Endothelial cell of umbilical vein (primary cell): Measurements from ENCODE around the gene CRY2. TPM values are rescaled to one million over a fixed set of nuclear protein-coding genes. Genes with fewer than 3 reads are reported as not detected.

Experiments
- BruUV-seq: library from RNA; stranded (reverse); fragments of 400-500 nt; replicated peaks from 2 replicates; lab custom pipeline; 2021; lab: Mats Ljungman, UMichigan
- CTCF ChIA-PET: fragments of 300-600, 350-600 bp; sonication (Branson Sonifier 250); formaldehyde crosslinking; loops from one replicate; lab custom pipeline; 2021; ENCODE audit warnings: antibody characterized with exemption, inconsistent platforms; lab: Charles Lee
- POLR2A ChIA-PET: fragments of 300-600, 350-600 bp; sonication (Branson Sonifier 250); formaldehyde crosslinking; loops from one replicate; lab custom pipeline; 2021; ENCODE audit warnings: antibody characterized with exemption, inconsistent platforms; lab: Charles Lee
- DNase-seq: peaks from one replicate; pipeline ENCODE4 v3.0.0-alpha.2; 2011; ENCODE audit warnings: low read depth, low spot score
- FAIRE-seq: peaks from 2 replicates; lab custom pipeline; 2011; peaks lifted over from hg19 to GRCh38; lab: Jason Lieb, UNC
- H2AFZ ChIP-seq: 2 replicates; pipeline ENCODE4 v1.6.0; 2012; ENCODE audit warnings: low read depth, low read length, control low read depth, inconsistent platforms
- H3K27ac ChIP-seq: 2 replicates; pipeline ENCODE4 v1.5.1; 2011; ENCODE audit warnings: low read depth, mild to moderate bottlenecking, control low read depth, low read length, moderate library complexity; ENCODE audit not compliant: insufficient read depth
- H3K27me3 ChIP-seq, 2 experiments: 2 replicates each; pipeline versions ENCODE4 v1.6.0 to v1.6.1; 2011; ENCODE audit warnings: low read length in 2 of 2, mixed read lengths in 1 of 2; ENCODE audit not compliant: control insufficient read depth in 2 of 2, insufficient read depth in 2 of 2
- H3K36me3 ChIP-seq, 2 experiments: 2 replicates in 1 of 2; 3 replicates in 1 of 2; pipeline ENCODE4 v1.5.1; 2011; ENCODE audit warnings: low read length in 2 of 2, mild to moderate bottlenecking in 1 of 2, moderate library complexity in 1 of 2; ENCODE audit not compliant: control insufficient read depth in 2 of 2, insufficient read depth in 2 of 2; ENCODE audit errors: extremely low read depth in 1 of 2
- H3K4me1 ChIP-seq: 3 replicates; pipeline ENCODE4 v1.5.1; 2011; ENCODE audit warnings: mild to moderate bottlenecking, low read length; ENCODE audit not compliant: control insufficient read depth, insufficient read depth; ENCODE audit errors: extremely low read depth
- H3K4me2 ChIP-seq: 2 replicates; pipeline ENCODE4 v1.6.1; 2011; ENCODE audit warnings: low read length, control low read depth, mixed read lengths; ENCODE audit not compliant: insufficient read depth
- H3K4me3 ChIP-seq, 3 experiments: fragments of 200-600 bp in 1 of 3; sonication (generic), shearing (Covaris generic) in 1 of 3; replicated peaks in 1 of 3; 2 replicates each; pipeline ENCODE4 v1.5.1; 2011 to 2016; ENCODE audit warnings: control low read depth in 3 of 3, low read length in 3 of 3, mild to moderate bottlenecking in 2 of 3, inconsistent platforms in 1 of 3, low read depth in 1 of 3, moderate library complexity in 1 of 3; ENCODE audit not compliant: insufficient read depth in 1 of 3
- H3K79me2 ChIP-seq: 2 replicates; pipeline ENCODE4 v1.6.0; 2012; ENCODE audit warnings: low read length, inconsistent platforms; ENCODE audit not compliant: control insufficient read depth, insufficient read depth
- H3K9ac ChIP-seq: replicated peaks from 2 replicates; pipeline ENCODE3; 2011; ENCODE audit warnings: low read length, control low read depth; ENCODE audit not compliant: insufficient read depth; ENCODE audit errors: extremely low read depth
- H3K9me1 ChIP-seq: replicated peaks from 3 replicates; pipeline ENCODE4 v1.6.0; 2011; ENCODE audit warnings: mild to moderate bottlenecking, low read length; ENCODE audit not compliant: control insufficient read depth, insufficient read depth; ENCODE audit errors: extremely low read depth
- H3K9me3 ChIP-seq: replicated peaks from 2 replicates; pipeline ENCODE4 v1.5.1; 2012; ENCODE audit warnings: low read length, inconsistent platforms; ENCODE audit not compliant: control insufficient read depth, insufficient read depth
- H4K20me1 ChIP-seq: replicated peaks from 2 replicates; pipeline ENCODE3; 2011; ENCODE audit warnings: mild to moderate bottlenecking, low read length; ENCODE audit not compliant: control insufficient read depth, insufficient read depth; ENCODE audit errors: extremely low read depth
- CTCF ChIP-seq, 2 donors: IDR thresholded peaks; 1 replicate in 1 of 2; 2 replicates in 1 of 2; pipeline ENCODE4 v1.5.1; 2011; ENCODE audit warnings: low read length in 2 of 2, mild to moderate bottlenecking in 2 of 2, moderate library complexity in 2 of 2, control low read depth in 1 of 2, inconsistent platforms in 1 of 2, low read depth in 1 of 2; ENCODE audit not compliant: insufficient read depth in 1 of 2; ENCODE audit errors: extremely low read depth in 1 of 2
- EZH2 ChIP-seq: IDR thresholded peaks from 2 replicates; pipeline ENCODE4 v1.6.1; 2012; ENCODE audit warnings: borderline replicate concordance, low read depth, mild to moderate bottlenecking, moderate library complexity, low read length, inconsistent platforms; ENCODE audit not compliant: severe bottlenecking
- FOS ChIP-seq: IDR thresholded peaks from 2 replicates; pipeline ENCODE4 v1.6.1; 2011; ENCODE audit warnings: mild to moderate bottlenecking, low read length, moderate library complexity, borderline replicate concordance; ENCODE audit not compliant: insufficient read depth
- GATA2 ChIP-seq: IDR thresholded peaks from 2 replicates; pipeline ENCODE4 v1.7.0; 2011; ENCODE audit warnings: low read depth, mild to moderate bottlenecking, moderate library complexity, mixed read lengths, low read length; ENCODE audit not compliant: insufficient read length, insufficient read depth
- JUN ChIP-seq: IDR thresholded peaks from 2 replicates; pipeline ENCODE4 v1.6.1; 2011; ENCODE audit warnings: borderline replicate concordance, low read depth; ENCODE audit not compliant: insufficient read length, insufficient read depth
- MAX ChIP-seq: IDR thresholded peaks from 2 replicates; pipeline ENCODE4 v1.6.1; 2011; ENCODE audit not compliant: insufficient read depth, insufficient read length
- MYC ChIP-seq: IDR thresholded peaks from one replicate; pipeline ENCODE4 v1.6.1; 2011; ENCODE audit warnings: mild to moderate bottlenecking, low read depth, low read length
- POLR2A ChIP-seq: IDR thresholded peaks from 2 replicates; pipeline ENCODE4 v1.6.1; 2012; ENCODE audit warnings: low read depth, mild to moderate bottlenecking, control low read depth, low read length
- POLR2AphosphoS5 ChIP-seq: IDR thresholded peaks from 2 replicates; pipeline ENCODE4 v1.6.1; 2012; ENCODE audit warnings: low read depth, mild to moderate bottlenecking, control low read depth, low read length, moderate library complexity; ENCODE audit not compliant: insufficient read depth
- dilution Hi-C: fragments of 300-500 bp; cut with MboI; formaldehyde crosslinking; loops from one replicate; pipeline ENCODE4 v1.15.0; 2019; ENCODE audit warnings: low sequenced_read_pairs; ENCODE audit not compliant: extremely low pct_ligation_motif_present
- intact Hi-C: fragments of 100-400 bp; cut with micrococcal nuclease; formaldehyde crosslinking; loops from one replicate; pipeline ENCODE4 v1.10.0; 2022
- polyA plus RNA-seq, 4 experiments: library from polyadenylated mRNA; depleted of rRNA in 3 of 4; stranded (reverse) in 3 of 4; unstranded in 1 of 4; fragments of >200 nt; gene quantifications; 2 replicates each; pipeline versions ENCODE4 v1.2.1 to v1.2.3, GENCODE V29; 2011 to 2012; ENCODE audit warnings: missing spikeins in 1 of 4
- total RNA-seq: library from RNA; stranded (reverse); gene quantifications from 2 replicates; pipeline ENCODE4 v1.2.3, GENCODE V29; 2021

CRY2 gene
- total and polyA plus RNA-seq, 2 donors (not counting 3 experiments of a cell fraction or from before 2014, with no cell fraction given) = 7.7 to 11.7 TPM

DNA sequence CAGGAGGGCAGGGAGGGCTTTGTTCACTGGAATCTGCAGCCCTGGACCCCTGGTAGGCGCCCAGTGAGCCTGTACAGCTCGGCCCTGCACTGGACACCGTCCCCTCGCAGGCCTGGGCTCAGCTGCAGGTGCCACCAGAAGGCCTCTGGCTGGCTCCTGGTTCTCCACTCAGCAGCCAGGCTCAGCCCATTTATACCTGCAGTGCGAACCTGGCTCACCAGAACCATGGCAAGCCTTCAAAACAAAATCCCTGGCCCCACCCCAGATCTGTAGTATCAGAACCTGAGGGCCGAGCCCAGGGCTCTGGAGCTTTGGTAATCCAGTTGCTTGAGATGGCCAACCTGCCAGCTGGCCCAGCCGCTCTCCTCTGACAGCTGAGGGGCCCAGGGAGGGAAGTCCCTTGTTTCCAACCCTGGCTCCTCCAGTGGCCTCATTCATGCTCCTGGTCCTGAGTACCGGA is 60.7 kb downstream of the CRY2 start:
- H3K9me3 ChIP-seq = no peaks in the 10 kb centered on the region
- POLR2A ChIA-PET = no interaction called here
- BruUV-seq = no TSS peak

More for the DNA sequence above, 60.7 kb downstream of the CRY2 start:
- H2AFZ ChIP-seq = no peak overlapping the region
- H3K9me1 ChIP-seq = no peaks in the 10 kb centered on the region
- TF ChIP-seq GATA2 (no peak), MYC (no peak), MAX (no peak), CTCF (IDR thresholded peaks at IDR 0.05; ENCODE audit: extremely low read depth in 1 of 2, insufficient read depth in 1 of 2, low read depth in 1 of 2, low read length in 2 of 2) (no peak), EZH2 (no peak), POLR2A (no peak), POLR2AphosphoS5 (no peak), JUN (no peak), FOS (no peak)
- H3K79me2 ChIP-seq = no peaks in the 10 kb centered on the region
- dilution Hi-C loops (no loop called here), intact Hi-C loops (no loop called here)
- H4K20me1 ChIP-seq = no peaks in the 10 kb centered on the region
- no peak overlapping the region for H3K9ac ChIP-seq
- FAIRE-seq = no peak
- peaks cover 0 to 23% of the 10 kb centered on the region in 2 experiments for H3K36me3 ChIP-seq
- H3K4me3 ChIP-seq = no peak overlapping the region
- H3K4me2 ChIP-seq = no peak overlapping the region
- no peak for DNase-seq
- H3K27me3 ChIP-seq = no peaks in the 10 kb centered on the region
- H3K4me1 ChIP-seq = no peaks in the 10 kb centered on the region
- CTCF ChIA-PET = interaction anchor here (1.0 kb wide), 1 partner anchor 10 kb away, joined by 3 read pairs; no protein-coding TSS in a partner anchor
- H3K27ac ChIP-seq = no peak overlapping the region
